A673 (cell line): ENCODE data around the gene THOP1. TPM values are rescaled to one million over a fixed set of nuclear protein-coding genes. Genes with fewer than 3 reads are reported as not detected.

ENCODE experiments used
- BruUV-seq: library from RNA; stranded (reverse); fragments of 400-500 nt; replicated peaks from 2 replicates; lab custom pipeline; 2021; lab: Mats Ljungman, UMichigan
- CTCF ChIA-PET: fragments of 300-600 bp; sonication (Branson Sonifier 250); formaldehyde crosslinking; loops from one replicate; lab custom pipeline; 2022; ENCODE audit warnings: antibody characterized with exemption; lab: Charles Lee
- POLR2A ChIA-PET: fragments of 300-600 bp; sonication (Branson Sonifier 250); formaldehyde crosslinking; loops from one replicate; lab custom pipeline; 2022; ENCODE audit warnings: antibody characterized with exemption; ENCODE audit not compliant: low non-redundant PET; lab: Charles Lee
- DNase-seq: peaks from one replicate; pipeline ENCODE4 v3.0.0-alpha.2; 2015; ENCODE audit warnings: low spot score
- H3K27ac ChIP-seq: fragments of 200-600 bp; sonication (generic); 2 replicates; pipeline ENCODE4 v1.5.1; 2016; ENCODE audit warnings: mixed run types, low read depth, mild to moderate bottlenecking, mixed read lengths, antibody characterized with exemption, low read length; ENCODE audit not compliant: poor library complexity, severe bottlenecking
- H3K27me3 ChIP-seq: fragments of 200-600 bp; sonication (generic); replicated peaks from 2 replicates; pipeline ENCODE4 v1.6.1; 2017; ENCODE audit warnings: mixed run types, low read depth, mild to moderate bottlenecking, mixed read lengths, antibody characterized with exemption, low read length; ENCODE audit not compliant: insufficient read depth, poor library complexity
- H3K36me3 ChIP-seq: fragments of 200-600 bp; sonication (generic); 2 replicates; pipeline ENCODE4 v1.6.1; 2016; ENCODE audit warnings: mixed run types, mild to moderate bottlenecking, mixed read lengths, antibody characterized with exemption, low read length; ENCODE audit not compliant: insufficient read depth, poor library complexity, severe bottlenecking
- H3K4me1 ChIP-seq: fragments of 200-600 bp; sonication (generic); 2 replicates; pipeline ENCODE4 v1.6.1; 2017; ENCODE audit warnings: mixed run types, mild to moderate bottlenecking, mixed read lengths, antibody characterized with exemption, low read length; ENCODE audit not compliant: insufficient read depth, poor library complexity, severe bottlenecking
- H3K4me3 ChIP-seq: fragments of 200-600 bp; sonication (generic); 2 replicates; pipeline ENCODE4 v1.5.1; 2016; ENCODE audit warnings: low read depth, mixed run types, mild to moderate bottlenecking, mixed read lengths, low read length; ENCODE audit not compliant: poor library complexity, severe bottlenecking
- H3K9me3 ChIP-seq: fragments of 200-600 bp; sonication (generic); 2 replicates; pipeline ENCODE4 v1.6.1; 2016; ENCODE audit warnings: mixed run types, low read depth, mild to moderate bottlenecking, mixed read lengths, antibody characterized with exemption, low read length; ENCODE audit not compliant: poor library complexity, severe bottlenecking
- EZH2 ChIP-seq: fragments of 200-600 bp; sonication (generic); IDR thresholded peaks from 2 replicates; pipeline ENCODE4 v1.6.1; 2017; ENCODE audit warnings: borderline replicate concordance, low read depth, mild to moderate bottlenecking, mixed read lengths, antibody characterized with exemption, low read length; ENCODE audit not compliant: poor library complexity, severe bottlenecking
- intact Hi-C: fragments of 100-400 bp; cut with micrococcal nuclease; formaldehyde crosslinking; loops from one replicate; pipeline ENCODE4 v1.10.0; 2022; ENCODE audit not compliant: unreplicated experiment
- total RNA-seq: library from RNA; stranded (reverse); gene quantifications from 2 replicates; pipeline ENCODE4 v1.2.3, GENCODE V29; 2021
- TF ChIP-seq, protein P1 (sequence below): fragments of 300-800, 200-600 bp; sonication (generic); conservative IDR thresholded peaks from 2 replicates; pipeline ENCODE4 v1.5.1; 2017; ENCODE audit warnings: low read depth, mild to moderate bottlenecking, antibody characterized with exemption, low read length, moderate library complexity, mixed read lengths

Gene THOP1
- total RNA-seq, 1 experiment from 2014 or later = 186 TPM

DNA sequence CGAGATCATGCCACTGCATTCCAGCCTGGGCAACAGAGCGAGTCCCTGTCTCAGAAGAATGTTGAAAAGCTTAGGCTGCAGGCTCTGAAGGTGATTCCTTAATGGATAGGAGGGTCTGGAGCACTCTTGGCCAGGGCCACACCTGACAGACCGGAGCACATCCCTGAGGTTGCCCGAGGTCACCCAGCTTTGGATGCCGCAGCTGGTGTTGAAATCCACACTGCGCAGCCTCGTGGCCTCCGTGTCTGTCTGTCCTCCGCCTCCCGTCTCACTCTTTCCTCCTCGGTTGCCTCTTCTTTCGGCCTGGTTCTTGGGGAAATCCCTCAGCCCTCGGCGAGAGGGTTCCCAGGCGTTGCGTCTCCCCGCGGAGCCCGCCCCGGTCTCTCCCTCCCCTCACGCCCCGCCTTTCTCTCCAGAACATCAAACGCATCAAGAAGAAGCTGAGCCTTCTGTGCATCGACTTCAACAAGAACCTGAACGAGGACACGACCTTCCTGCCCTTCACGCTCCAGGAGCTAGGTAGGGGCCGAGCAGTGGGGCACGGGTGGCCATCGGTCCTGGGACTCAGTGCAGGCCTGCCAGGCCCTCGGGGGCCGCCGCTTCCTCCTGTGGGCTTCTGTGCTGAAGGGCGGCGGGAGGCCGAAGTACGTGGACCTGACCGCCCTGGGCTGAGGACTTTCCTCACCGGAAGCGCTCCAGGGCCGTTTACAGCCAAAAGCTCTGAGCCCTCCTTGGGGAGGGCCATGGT lies 14.1 kb downstream of the THOP1 start:
- Histone ChIP-seq H3K27me3 (no peaks in the 10 kb centered on the region), H3K36me3 (peaks cover 51% of the 10 kb centered on the region), H3K27ac (no peak overlapping the region), H3K9me3 (no peaks in the 10 kb centered on the region), H3K4me1 (peaks cover 5% of the 10 kb centered on the region), H3K4me3 (no peak overlapping the region)
- intact Hi-C loops = no loop called here
- CTCF ChIA-PET = no interaction called here
- no TSS peak for BruUV-seq
- no peak for DNase-seq
- TF ChIP-seq, protein P1, sequence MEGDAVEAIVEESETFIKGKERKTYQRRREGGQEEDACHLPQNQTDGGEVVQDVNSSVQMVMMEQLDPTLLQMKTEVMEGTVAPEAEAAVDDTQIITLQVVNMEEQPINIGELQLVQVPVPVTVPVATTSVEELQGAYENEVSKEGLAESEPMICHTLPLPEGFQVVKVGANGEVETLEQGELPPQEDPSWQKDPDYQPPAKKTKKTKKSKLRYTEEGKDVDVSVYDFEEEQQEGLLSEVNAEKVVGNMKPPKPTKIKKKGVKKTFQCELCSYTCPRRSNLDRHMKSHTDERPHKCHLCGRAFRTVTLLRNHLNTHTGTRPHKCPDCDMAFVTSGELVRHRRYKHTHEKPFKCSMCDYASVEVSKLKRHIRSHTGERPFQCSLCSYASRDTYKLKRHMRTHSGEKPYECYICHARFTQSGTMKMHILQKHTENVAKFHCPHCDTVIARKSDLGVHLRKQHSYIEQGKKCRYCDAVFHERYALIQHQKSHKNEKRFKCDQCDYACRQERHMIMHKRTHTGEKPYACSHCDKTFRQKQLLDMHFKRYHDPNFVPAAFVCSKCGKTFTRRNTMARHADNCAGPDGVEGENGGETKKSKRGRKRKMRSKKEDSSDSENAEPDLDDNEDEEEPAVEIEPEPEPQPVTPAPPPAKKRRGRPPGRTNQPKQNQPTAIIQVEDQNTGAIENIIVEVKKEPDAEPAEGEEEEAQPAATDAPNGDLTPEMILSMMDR = no peak
- no peak for TF ChIP-seq EZH2
- POLR2A ChIA-PET = no interaction called here

- CTCF ChIA-PET = no interaction called here
- peaks cover 51% of the 10 kb centered on the region for H3K36me3 ChIP-seq
- POLR2A ChIA-PET = no interaction called here
Observed at GRCh38 chr19:2800506-2800905, 15.2 kb downstream of the THOP1 start.

DNA sequence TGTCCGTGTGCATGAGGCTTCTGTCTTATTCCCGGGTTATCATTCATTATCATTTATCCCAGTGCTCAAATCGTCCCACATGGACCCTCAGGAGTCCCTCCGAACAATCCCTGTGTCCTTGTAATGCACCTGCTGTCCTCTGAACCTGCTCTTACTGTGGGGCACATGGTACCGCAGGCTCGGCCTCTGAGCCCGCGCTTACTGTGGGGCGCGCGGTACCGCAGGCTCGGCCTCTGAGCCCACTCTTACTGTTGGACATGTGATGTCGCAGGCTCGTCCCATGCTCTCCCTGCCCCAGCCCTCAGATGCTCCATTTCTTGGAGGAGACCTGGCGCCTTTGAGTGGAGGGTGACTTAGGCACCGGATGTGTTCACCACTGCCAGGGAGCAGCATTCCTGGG lies 17.5 kb downstream of the THOP1 start:
- intact Hi-C loops = no loop called here
- no peak for DNase-seq
- ChIA-PET POLR2A (no interaction called here), CTCF (no interaction called here)
- TF ChIP-seq, protein P1 = no peak
- TF ChIP-seq EZH2 = no peak
- Histone ChIP-seq H3K36me3 (peaks cover 39% of the 10 kb centered on the region), H3K4me1 (peaks cover 5% of the 10 kb centered on the region), H3K4me3 (no peak overlapping the region), H3K9me3 (no peaks in the 10 kb centered on the region), H3K27me3 (no peaks in the 10 kb centered on the region), H3K27ac (no peak overlapping the region)
- no TSS peak for BruUV-seq

More at GRCh38 chr19:2800506-2800905, 15.2 kb downstream of the THOP1 start:
- no peaks in the 10 kb centered on the region for H3K27me3 ChIP-seq
- no peaks in the 10 kb centered on the region for H3K9me3 ChIP-seq
- peaks cover 5% of the 10 kb centered on the region for H3K4me1 ChIP-seq
- no peak overlapping the region for H3K27ac ChIP-seq
- BruUV-seq = no TSS peak
- no peak for DNase-seq
- TF ChIP-seq, protein P1 = no peak
- TF ChIP-seq EZH2 = no peak
- intact Hi-C loops = no loop called here
- H3K4me3 ChIP-seq = no peak overlapping the region
